A673 (cell line): ENCODE measurements around the gene KRT81. TPM values are rescaled to one million over a fixed set of nuclear protein-coding genes. Genes with fewer than 3 reads are reported as not detected.
A peak's percentile ranks its signal among the peaks of the same experiment; 100 is the strongest.

Source experiments
- BruUV-seq: library from RNA; stranded (reverse); fragments of 400-500 nt; replicated peaks from 2 replicates; lab custom pipeline; 2021; lab: Mats Ljungman, UMichigan
- CTCF ChIA-PET: fragments of 300-600 bp; sonication (Branson Sonifier 250); formaldehyde crosslinking; loops from one replicate; lab custom pipeline; 2022; ENCODE audit warnings: antibody characterized with exemption; lab: Charles Lee
- POLR2A ChIA-PET: fragments of 300-600 bp; sonication (Branson Sonifier 250); formaldehyde crosslinking; loops from one replicate; lab custom pipeline; 2022; ENCODE audit warnings: antibody characterized with exemption; ENCODE audit not compliant: low non-redundant PET; lab: Charles Lee
- DNase-seq: peaks from one replicate; pipeline ENCODE4 v3.0.0-alpha.2; 2015; ENCODE audit warnings: low spot score
- H3K27ac ChIP-seq: fragments of 200-600 bp; sonication (generic); 2 replicates; pipeline ENCODE4 v1.5.1; 2016; ENCODE audit warnings: mixed run types, low read depth, mild to moderate bottlenecking, mixed read lengths, antibody characterized with exemption, low read length; ENCODE audit not compliant: poor library complexity, severe bottlenecking
- H3K27me3 ChIP-seq: fragments of 200-600 bp; sonication (generic); replicated peaks from 2 replicates; pipeline ENCODE4 v1.6.1; 2017; ENCODE audit warnings: mixed run types, low read depth, mild to moderate bottlenecking, mixed read lengths, antibody characterized with exemption, low read length; ENCODE audit not compliant: insufficient read depth, poor library complexity
- H3K36me3 ChIP-seq: fragments of 200-600 bp; sonication (generic); 2 replicates; pipeline ENCODE4 v1.6.1; 2016; ENCODE audit warnings: mixed run types, mild to moderate bottlenecking, mixed read lengths, antibody characterized with exemption, low read length; ENCODE audit not compliant: insufficient read depth, poor library complexity, severe bottlenecking
- H3K4me1 ChIP-seq: fragments of 200-600 bp; sonication (generic); 2 replicates; pipeline ENCODE4 v1.6.1; 2017; ENCODE audit warnings: mixed run types, mild to moderate bottlenecking, mixed read lengths, antibody characterized with exemption, low read length; ENCODE audit not compliant: insufficient read depth, poor library complexity, severe bottlenecking
- H3K4me3 ChIP-seq: fragments of 200-600 bp; sonication (generic); 2 replicates; pipeline ENCODE4 v1.5.1; 2016; ENCODE audit warnings: low read depth, mixed run types, mild to moderate bottlenecking, mixed read lengths, low read length; ENCODE audit not compliant: poor library complexity, severe bottlenecking
- H3K9me3 ChIP-seq: fragments of 200-600 bp; sonication (generic); 2 replicates; pipeline ENCODE4 v1.6.1; 2016; ENCODE audit warnings: mixed run types, low read depth, mild to moderate bottlenecking, mixed read lengths, antibody characterized with exemption, low read length; ENCODE audit not compliant: poor library complexity, severe bottlenecking
- EZH2 ChIP-seq: fragments of 200-600 bp; sonication (generic); IDR thresholded peaks from 2 replicates; pipeline ENCODE4 v1.6.1; 2017; ENCODE audit warnings: borderline replicate concordance, low read depth, mild to moderate bottlenecking, mixed read lengths, antibody characterized with exemption, low read length; ENCODE audit not compliant: poor library complexity, severe bottlenecking
- intact Hi-C: fragments of 100-400 bp; cut with micrococcal nuclease; formaldehyde crosslinking; loops from one replicate; pipeline ENCODE4 v1.10.0; 2022; ENCODE audit not compliant: unreplicated experiment
- total RNA-seq: library from RNA; stranded (reverse); gene quantifications from 2 replicates; pipeline ENCODE4 v1.2.3, GENCODE V29; 2021
- TF ChIP-seq, protein P1 (sequence below): fragments of 300-800, 200-600 bp; sonication (generic); conservative IDR thresholded peaks from 2 replicates; pipeline ENCODE4 v1.5.1; 2017; ENCODE audit warnings: low read depth, mild to moderate bottlenecking, antibody characterized with exemption, low read length, moderate library complexity, mixed read lengths

Gene KRT81
- total RNA-seq, 1 experiment from 2014 or later = 0.30 TPM

DNA sequence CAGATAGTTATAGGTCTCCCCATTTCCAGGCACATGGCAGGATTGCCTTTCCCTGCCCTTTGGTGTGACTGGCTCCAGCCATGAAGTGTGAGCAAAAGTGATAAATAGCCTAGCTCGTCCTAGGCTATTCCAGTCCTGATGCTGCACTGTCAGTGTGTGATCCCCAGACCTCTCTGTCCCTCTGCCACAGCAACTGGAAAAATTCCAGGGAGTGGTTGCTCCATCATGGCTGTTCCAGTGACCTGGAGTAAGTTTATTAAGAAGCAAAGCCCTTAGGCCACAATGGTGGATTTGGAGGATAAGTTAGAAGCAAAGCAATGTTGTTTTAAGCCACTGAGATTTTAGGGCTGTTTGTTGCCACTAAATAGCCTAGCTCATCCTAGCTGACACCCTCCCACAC is 39.7 kb upstream of the KRT81 start:
- DNase-seq = no peak
- Histone ChIP-seq H3K4me1 (no peaks in the 10 kb centered on the region), H3K9me3 (no peaks in the 10 kb centered on the region), H3K27ac (no peak overlapping the region), H3K4me3 (no peak overlapping the region), H3K27me3 (no peaks in the 10 kb centered on the region), H3K36me3 (no peaks in the 10 kb centered on the region)
- CTCF ChIA-PET = no interaction called here
- intact Hi-C loops = no loop called here
- no TSS peak for BruUV-seq
- TF ChIP-seq, protein P1, sequence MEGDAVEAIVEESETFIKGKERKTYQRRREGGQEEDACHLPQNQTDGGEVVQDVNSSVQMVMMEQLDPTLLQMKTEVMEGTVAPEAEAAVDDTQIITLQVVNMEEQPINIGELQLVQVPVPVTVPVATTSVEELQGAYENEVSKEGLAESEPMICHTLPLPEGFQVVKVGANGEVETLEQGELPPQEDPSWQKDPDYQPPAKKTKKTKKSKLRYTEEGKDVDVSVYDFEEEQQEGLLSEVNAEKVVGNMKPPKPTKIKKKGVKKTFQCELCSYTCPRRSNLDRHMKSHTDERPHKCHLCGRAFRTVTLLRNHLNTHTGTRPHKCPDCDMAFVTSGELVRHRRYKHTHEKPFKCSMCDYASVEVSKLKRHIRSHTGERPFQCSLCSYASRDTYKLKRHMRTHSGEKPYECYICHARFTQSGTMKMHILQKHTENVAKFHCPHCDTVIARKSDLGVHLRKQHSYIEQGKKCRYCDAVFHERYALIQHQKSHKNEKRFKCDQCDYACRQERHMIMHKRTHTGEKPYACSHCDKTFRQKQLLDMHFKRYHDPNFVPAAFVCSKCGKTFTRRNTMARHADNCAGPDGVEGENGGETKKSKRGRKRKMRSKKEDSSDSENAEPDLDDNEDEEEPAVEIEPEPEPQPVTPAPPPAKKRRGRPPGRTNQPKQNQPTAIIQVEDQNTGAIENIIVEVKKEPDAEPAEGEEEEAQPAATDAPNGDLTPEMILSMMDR = no peak
- no peak for TF ChIP-seq EZH2
- POLR2A ChIA-PET = no interaction called here

DNA sequence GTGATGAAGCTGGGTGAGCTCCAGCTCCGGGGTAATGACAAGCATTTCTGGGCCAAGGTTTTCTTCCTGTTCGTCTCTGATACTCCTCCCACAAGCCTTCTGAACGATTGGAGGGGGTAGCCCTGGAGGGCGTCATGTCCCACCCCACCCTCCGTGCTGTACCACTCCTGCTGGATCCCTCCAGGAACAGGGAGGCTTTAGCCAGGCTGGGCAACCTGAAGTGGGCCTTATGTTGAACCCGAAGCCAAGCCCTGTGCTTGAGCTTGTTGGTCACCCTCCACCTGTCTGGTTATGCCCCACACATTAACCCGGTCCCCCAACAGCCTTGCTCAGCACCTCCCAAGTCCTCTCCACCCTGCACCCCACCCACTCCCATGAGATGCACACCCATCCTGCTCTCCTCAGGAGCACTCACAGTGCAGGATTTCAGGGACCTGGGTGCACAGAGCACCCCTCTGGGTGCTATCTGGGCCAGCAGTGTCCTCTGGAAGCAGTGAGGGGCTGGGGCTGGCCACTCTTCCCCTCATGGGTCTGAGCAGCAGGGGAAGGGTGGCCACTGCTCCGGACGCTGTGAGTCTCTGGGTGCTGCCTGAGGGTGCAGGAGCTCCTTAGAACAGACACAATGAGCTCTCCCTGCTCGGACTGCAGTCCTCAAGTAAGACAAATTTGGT is 36.6 kb upstream of the KRT81 start:
- TF ChIP-seq EZH2 = no peak
- TF ChIP-seq, protein P1 = no peak
- H3K36me3 ChIP-seq = no peaks in the 10 kb centered on the region
- H3K27me3 ChIP-seq = no peaks in the 10 kb centered on the region
- no peaks in the 10 kb centered on the region for H3K9me3 ChIP-seq
- H3K27ac ChIP-seq = no peak overlapping the region
- ChIA-PET POLR2A (interaction anchor here (0.7 kb wide), 1 partner anchor 12 kb away, joined by 3 read pairs; no protein-coding TSS in a partner anchor), CTCF (interaction anchor here (0.5 to 1.8 kb wide), 13 partner anchors 9 to 554 kb away, joined by 3 to 9 read pairs (median 6); no protein-coding TSS in a partner anchor)
- DNase-seq = no peak
- intact Hi-C loops = loop anchor here (1.0 kb wide), 1 partner anchor 172 kb away; no protein-coding TSS in a partner anchor
- BruUV-seq = no TSS peak
- H3K4me1 ChIP-seq = no peaks in the 10 kb centered on the region
- no peak overlapping the region for H3K4me3 ChIP-seq

DNA sequence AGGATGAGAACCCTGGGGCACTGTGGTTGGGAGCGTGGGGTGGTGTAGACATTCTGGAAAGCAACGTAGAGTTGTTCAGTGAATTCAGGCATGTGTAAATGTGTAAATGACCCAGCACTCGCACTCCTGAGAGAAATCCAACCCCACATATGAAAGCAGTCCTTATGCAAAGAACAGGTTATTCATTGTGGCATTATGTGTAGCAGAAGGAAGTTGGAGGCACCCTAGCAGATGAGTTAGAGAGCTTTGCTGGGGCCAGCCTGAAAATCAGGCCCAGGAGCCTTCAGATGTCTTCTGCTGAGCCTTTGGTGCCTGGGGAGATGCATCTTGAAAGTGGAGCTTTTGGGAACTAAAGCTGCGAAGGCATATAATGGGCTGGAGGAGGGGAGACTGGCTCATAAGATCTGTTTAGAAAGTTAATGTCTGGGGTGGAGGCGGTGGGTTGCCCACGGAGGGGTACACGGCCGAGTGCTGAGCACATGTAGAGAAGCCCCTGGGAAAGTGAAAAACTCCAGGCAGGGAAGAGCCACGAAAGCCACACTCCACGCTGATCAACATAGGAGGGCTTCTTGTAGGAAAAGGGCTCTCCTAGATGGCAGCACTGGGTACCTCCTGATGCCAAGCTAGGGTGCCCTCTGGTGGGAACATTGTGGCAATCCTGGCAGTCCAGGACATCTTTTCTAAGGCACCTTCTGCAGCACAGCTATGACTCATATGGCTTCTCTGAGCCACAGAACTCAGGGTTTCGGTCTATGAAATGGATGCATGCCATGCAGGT is 35.9 kb upstream of the KRT81 start:
- Histone ChIP-seq H3K27ac (no peak overlapping the region), H3K27me3 (no peaks in the 10 kb centered on the region), H3K36me3 (no peaks in the 10 kb centered on the region), H3K4me1 (no peaks in the 10 kb centered on the region), H3K9me3 (no peaks in the 10 kb centered on the region), H3K4me3 (no peak overlapping the region)
- intact Hi-C loops = loop anchor here (1.0 kb wide), 1 partner anchor 171 kb away; no protein-coding TSS in a partner anchor
- ChIA-PET CTCF (interaction anchor here (0.5 to 1.8 kb wide), 13 partner anchors 9 to 554 kb away, joined by 3 to 9 read pairs (median 6); no protein-coding TSS in a partner anchor), POLR2A (interaction anchor here (0.6 kb wide), 1 partner anchor 19 kb away, joined by 4 read pairs; no protein-coding TSS in a partner anchor)
- no TSS peak for BruUV-seq
- peak; percentile 92 for DNase-seq
- TF ChIP-seq EZH2 = no peak
- TF ChIP-seq, protein P1 = peak; percentile 97
